ENCODE results near the gene CDKAL1.

Gene CDKAL1

DNA sequence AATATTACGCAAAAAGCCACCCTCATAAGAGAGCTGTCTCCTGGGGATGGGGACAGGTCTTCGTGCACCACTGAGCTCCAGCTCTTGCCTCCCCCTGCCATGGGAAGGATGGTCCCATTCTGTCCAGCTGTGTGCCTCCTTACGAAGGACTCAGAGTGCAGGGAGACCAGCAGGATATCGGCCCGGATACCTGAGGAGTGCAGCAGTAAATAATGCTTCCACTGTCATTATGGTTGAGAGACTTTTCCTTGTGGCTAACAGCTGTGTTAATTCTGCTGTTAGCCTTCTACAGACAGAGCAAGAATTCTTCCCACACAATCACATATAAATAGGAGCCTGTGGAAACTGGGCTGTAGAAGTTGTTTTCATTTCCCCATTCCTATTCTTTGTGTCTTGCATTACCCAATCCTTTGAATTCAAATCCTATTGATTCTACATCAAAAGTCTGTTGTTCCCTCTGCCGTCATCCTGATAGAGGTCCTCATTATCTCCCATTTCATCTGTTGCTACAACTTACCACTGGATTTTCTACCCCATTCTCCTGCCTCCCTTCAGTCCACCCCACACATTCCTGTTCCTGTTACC lies 694.7 kb downstream of the CDKAL1 start:
- TF ChIP-seq, protein P1, sequence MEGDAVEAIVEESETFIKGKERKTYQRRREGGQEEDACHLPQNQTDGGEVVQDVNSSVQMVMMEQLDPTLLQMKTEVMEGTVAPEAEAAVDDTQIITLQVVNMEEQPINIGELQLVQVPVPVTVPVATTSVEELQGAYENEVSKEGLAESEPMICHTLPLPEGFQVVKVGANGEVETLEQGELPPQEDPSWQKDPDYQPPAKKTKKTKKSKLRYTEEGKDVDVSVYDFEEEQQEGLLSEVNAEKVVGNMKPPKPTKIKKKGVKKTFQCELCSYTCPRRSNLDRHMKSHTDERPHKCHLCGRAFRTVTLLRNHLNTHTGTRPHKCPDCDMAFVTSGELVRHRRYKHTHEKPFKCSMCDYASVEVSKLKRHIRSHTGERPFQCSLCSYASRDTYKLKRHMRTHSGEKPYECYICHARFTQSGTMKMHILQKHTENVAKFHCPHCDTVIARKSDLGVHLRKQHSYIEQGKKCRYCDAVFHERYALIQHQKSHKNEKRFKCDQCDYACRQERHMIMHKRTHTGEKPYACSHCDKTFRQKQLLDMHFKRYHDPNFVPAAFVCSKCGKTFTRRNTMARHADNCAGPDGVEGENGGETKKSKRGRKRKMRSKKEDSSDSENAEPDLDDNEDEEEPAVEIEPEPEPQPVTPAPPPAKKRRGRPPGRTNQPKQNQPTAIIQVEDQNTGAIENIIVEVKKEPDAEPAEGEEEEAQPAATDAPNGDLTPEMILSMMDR (IDR thresholded peaks at IDR 0.05; ENCODE audit: borderline replicate concordance, extremely low read depth, low read length, poor library complexity, severe bottlenecking) = no peak
- TF ChIP-seq EZH2 (IDR thresholded peaks at IDR 0.05; ENCODE audit: borderline replicate concordance, low read depth, low read length, severe bottlenecking) = no peak
- Histone ChIP-seq H3K27me3 (ENCODE audit: insufficient read depth, low read length, poor library complexity) (no peaks in the 10 kb centered on the region), H4K20me1 (ENCODE audit: insufficient read depth, low read length) (no peaks in the 10 kb centered on the region), H3K9ac (ENCODE audit: low read depth, low read length) (no peak overlapping the region), H3K79me2 (ENCODE audit: insufficient read depth, low read length) (no peaks in the 10 kb centered on the region), H3K4me1 (ENCODE audit: insufficient read depth, low read length) (no peaks in the 10 kb centered on the region), H3K9me3 (ENCODE audit: insufficient read depth, low read length, severe bottlenecking) (peaks cover 4% of the 10 kb centered on the region), H3K4me3 (ENCODE audit: low read depth in 1 of 2, low read length in 2 of 2) (no peak overlapping the region), H2AFZ (ENCODE audit: low read depth, low read length) (no peak overlapping the region), H3K36me3 (ENCODE audit: insufficient read depth, low read length) (peaks cover 25% of the 10 kb centered on the region), H3K27ac (ENCODE audit: low read length) (no peak overlapping the region), H3K4me2 (ENCODE audit: insufficient read depth, low read length) (no peak overlapping the region)
- no peak for ATAC-seq (ENCODE audit: insufficient read depth, low read depth)
- no peak for DNase-seq

DNA sequence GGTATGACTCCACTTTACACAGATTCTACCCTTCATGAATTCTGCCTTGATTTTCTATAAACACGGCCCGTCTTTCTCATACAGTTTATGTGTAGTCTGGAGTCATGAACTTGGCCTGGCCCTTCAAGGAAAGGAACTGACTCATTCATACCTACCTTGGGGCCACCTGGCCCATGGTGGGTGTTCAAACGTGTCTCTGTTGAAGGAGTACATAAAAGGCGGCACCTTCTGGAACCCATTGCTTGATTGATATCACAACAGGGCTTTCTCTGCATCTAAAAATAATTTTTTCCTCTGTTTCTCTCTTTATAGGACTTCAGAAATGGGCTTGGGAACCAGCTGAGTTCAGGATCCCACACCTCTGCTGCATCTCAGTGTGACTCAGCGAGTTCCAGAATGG lies 696.3 kb downstream of the CDKAL1 start:
- H3K4me1 ChIP-seq (ENCODE audit: insufficient read depth, low read length) = no peaks in the 10 kb centered on the region
- H3K27me3 ChIP-seq (ENCODE audit: insufficient read depth, low read length, poor library complexity) = no peaks in the 10 kb centered on the region
- no peak overlapping the region for H2AFZ ChIP-seq (ENCODE audit: low read depth, low read length)
- no peak overlapping the region for H3K4me3 ChIP-seq (ENCODE audit: low read depth in 1 of 2, low read length in 2 of 2)
- no peaks in the 10 kb centered on the region for H4K20me1 ChIP-seq (ENCODE audit: insufficient read depth, low read length)
- no peak overlapping the region for H3K9ac ChIP-seq (ENCODE audit: low read depth, low read length)
- no peak overlapping the region for H3K27ac ChIP-seq (ENCODE audit: low read length)
- ATAC-seq (ENCODE audit: insufficient read depth, low read depth) (no peak), DNase-seq (no peak)
- H3K79me2 ChIP-seq (ENCODE audit: insufficient read depth, low read length) = no peaks in the 10 kb centered on the region
- H3K9me3 ChIP-seq (ENCODE audit: insufficient read depth, low read length, severe bottlenecking) = peaks cover 4% of the 10 kb centered on the region
- TF ChIP-seq, protein P1 (IDR thresholded peaks at IDR 0.05; ENCODE audit: borderline replicate concordance, extremely low read depth, low read length, poor library complexity, severe bottlenecking) = no peak
- TF ChIP-seq EZH2 (IDR thresholded peaks at IDR 0.05; ENCODE audit: borderline replicate concordance, low read depth, low read length, severe bottlenecking) = no peak
- H3K4me2 ChIP-seq (ENCODE audit: insufficient read depth, low read length) = no peak overlapping the region
- peaks cover 25% of the 10 kb centered on the region for H3K36me3 ChIP-seq (ENCODE audit: insufficient read depth, low read length)

DNA sequence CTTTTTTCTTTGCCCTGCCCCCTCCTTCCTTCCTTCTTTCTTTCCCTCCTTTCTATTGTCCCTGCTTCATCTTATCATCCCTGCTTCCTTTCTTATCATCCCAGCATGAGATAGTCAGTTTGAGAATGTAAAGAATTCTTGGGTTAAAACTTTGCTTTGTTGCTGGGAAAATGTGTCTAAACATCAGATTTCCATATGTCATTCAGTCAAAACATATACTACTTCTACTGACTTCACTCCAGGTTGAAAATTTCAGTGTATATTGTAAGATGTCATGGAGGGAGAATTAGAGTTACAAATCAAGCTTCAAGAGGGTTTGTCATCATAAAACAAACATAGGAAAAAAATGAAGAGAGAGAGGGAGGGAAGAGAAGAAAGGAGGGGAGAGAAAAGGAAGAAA lies 700.9 kb downstream of the CDKAL1 start:
- H3K79me2 ChIP-seq (ENCODE audit: insufficient read depth, low read length) = no peaks in the 10 kb centered on the region
- H2AFZ ChIP-seq (ENCODE audit: low read depth, low read length) = no peak overlapping the region
- ATAC-seq (ENCODE audit: insufficient read depth, low read depth) = no peak
- H3K4me3 ChIP-seq (ENCODE audit: low read depth in 1 of 2, low read length in 2 of 2) = no peak overlapping the region
- no peaks in the 10 kb centered on the region; the same call in 1 of the 2 replicates for H3K4me1 ChIP-seq (ENCODE audit: insufficient read depth, low read length)
- H3K27me3 ChIP-seq (ENCODE audit: insufficient read depth, low read length, poor library complexity) = no peaks in the 10 kb centered on the region
- H3K4me2 ChIP-seq (ENCODE audit: insufficient read depth, low read length) = no peak overlapping the region
- peaks cover 25% of the 10 kb centered on the region for H3K36me3 ChIP-seq (ENCODE audit: insufficient read depth, low read length)
- TF ChIP-seq, protein P1 (IDR thresholded peaks at IDR 0.05; ENCODE audit: borderline replicate concordance, extremely low read depth, low read length, poor library complexity, severe bottlenecking) = no peak
- H3K9me3 ChIP-seq (ENCODE audit: insufficient read depth, low read length, severe bottlenecking) = peaks cover 4% of the 10 kb centered on the region
- H3K27ac ChIP-seq (ENCODE audit: low read length) = no peak overlapping the region
- no peak overlapping the region for H3K9ac ChIP-seq (ENCODE audit: low read depth, low read length)
- no peaks in the 10 kb centered on the region for H4K20me1 ChIP-seq (ENCODE audit: insufficient read depth, low read length)
- DNase-seq = no peak

DNA sequence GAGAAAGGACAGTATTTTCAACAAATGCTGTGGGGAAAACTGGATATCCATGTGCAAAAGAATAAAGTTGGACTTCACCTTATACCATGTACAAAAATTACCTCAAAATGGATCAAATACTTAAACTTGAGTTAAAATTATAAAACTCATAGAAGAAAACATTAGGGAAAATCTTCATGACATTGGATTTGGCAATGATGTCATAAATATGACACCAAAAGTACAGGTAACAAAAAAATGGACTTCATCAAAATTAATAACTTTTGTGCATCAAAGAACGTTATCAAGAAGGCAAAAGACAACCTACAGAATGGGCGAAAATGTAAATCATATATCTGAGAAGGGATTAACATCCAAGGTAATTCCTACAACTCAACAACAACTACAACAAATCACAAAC lies 704.0 kb downstream of the CDKAL1 start:
- no peak for DNase-seq
- H3K36me3 ChIP-seq (ENCODE audit: insufficient read depth, low read length) = peaks cover 6% of the 10 kb centered on the region
- H3K4me1 ChIP-seq (ENCODE audit: insufficient read depth, low read length) = peaks cover 18% of the 10 kb centered on the region
- H3K27ac ChIP-seq (ENCODE audit: low read length) = no peak overlapping the region
- no peaks in the 10 kb centered on the region for H4K20me1 ChIP-seq (ENCODE audit: insufficient read depth, low read length)
- no peak overlapping the region for H2AFZ ChIP-seq (ENCODE audit: low read depth, low read length)
- no peak overlapping the region for H3K4me3 ChIP-seq (ENCODE audit: low read depth in 1 of 2, low read length in 2 of 2)
- ATAC-seq (ENCODE audit: insufficient read depth, low read depth) = no peak
- H3K27me3 ChIP-seq (ENCODE audit: insufficient read depth, low read length, poor library complexity) = no peaks in the 10 kb centered on the region
- no peak for TF ChIP-seq EZH2 (IDR thresholded peaks at IDR 0.05; ENCODE audit: borderline replicate concordance, low read depth, low read length, severe bottlenecking)
- TF ChIP-seq, protein P1 (IDR thresholded peaks at IDR 0.05; ENCODE audit: borderline replicate concordance, extremely low read depth, low read length, poor library complexity, severe bottlenecking) = no peak
- H3K79me2 ChIP-seq (ENCODE audit: insufficient read depth, low read length) = no peaks in the 10 kb centered on the region
- peaks cover 4% of the 10 kb centered on the region for H3K9me3 ChIP-seq (ENCODE audit: insufficient read depth, low read length, severe bottlenecking)
- no peak overlapping the region for H3K4me2 ChIP-seq (ENCODE audit: insufficient read depth, low read length)
- no peak overlapping the region for H3K9ac ChIP-seq (ENCODE audit: low read depth, low read length)

Measured in DND-41 (cell line).